Tibial nerve (tissue), 4 donors: ENCODE results near the gene NUSAP1.
"Not testable (repeated sequence)": the region's sequence is repeated elsewhere in the genome, so short reads cannot be mapped to it uniquely, and the experiment has no call there.

ENCODE experiments used
- CTCF ChIP-seq, 5 experiments: fragments of 200-600 bp in 3 of 5; fragments of 450-650 bp in 2 of 5; sonication (generic) in 3 of 5; IDR thresholded peaks; one replicate each; pipeline ENCODE4 v1.5.1; 2016 to 2019; ENCODE audit warnings: antibody characterized with exemption in 5 of 5, mild to moderate bottlenecking in 3 of 5, moderate library complexity in 2 of 5
- EP300 ChIP-seq, 2 donors: sonication (generic); formaldehyde crosslinking; IDR thresholded peaks; one replicate each; pipeline ENCODE4 v1.6.1; 2017; ENCODE audit warnings: antibody characterized with exemption in 2 of 2, mild to moderate bottlenecking in 1 of 2
- POLR2A ChIP-seq, 2 donors: fragments of 450-650 bp; IDR thresholded peaks; one replicate each; pipeline ENCODE4 v1.6.1; 2017; ENCODE audit warnings: antibody characterized with exemption in 2 of 2, mild to moderate bottlenecking in 2 of 2, moderate library complexity in 2 of 2

DNA sequence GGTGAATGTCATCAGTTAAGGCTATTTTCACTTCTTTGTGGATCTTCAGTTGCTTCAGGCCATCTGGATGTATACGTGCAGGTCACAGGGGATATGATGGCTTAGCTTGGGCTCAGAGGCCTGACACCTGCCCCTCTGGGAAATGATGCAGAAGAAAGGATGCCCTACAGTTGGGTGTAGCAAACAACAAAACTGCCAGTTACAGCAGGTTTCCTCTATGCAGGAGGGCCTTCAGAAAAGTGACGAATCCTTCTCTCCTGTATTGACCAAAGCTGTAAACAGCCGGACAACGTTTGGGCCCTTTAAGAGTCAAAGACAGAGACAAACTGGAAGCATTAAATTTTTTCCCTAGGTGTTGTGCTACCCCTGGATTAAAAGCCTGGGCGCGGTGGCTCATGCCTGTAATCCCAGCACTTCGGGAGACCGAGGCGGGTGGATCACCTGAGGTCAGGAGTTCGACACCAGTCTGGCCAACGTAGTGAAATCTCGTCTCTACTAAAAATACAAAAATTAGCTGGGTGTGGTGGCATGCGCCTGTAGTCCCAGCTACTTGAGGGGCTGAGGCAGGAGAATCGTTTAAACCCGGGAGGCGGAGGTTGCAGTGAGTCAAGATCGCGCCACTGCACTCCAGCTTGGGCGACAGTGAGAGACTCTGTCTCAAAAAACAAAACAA lies 49.6 kb upstream of the NUSAP1 start:
- not testable (repeated sequence) for TF ChIP-seq CTCF, EP300, POLR2A (IDR thresholded peaks at IDR 0.05)
